Hepatocyte (in vitro differentiated cells): ENCODE measurements around the gene RAB29. TPM values are rescaled to one million over a fixed set of nuclear protein-coding genes. Genes with fewer than 3 reads are reported as not detected.
A peak's percentile ranks its signal among the peaks of the same experiment; 100 is the strongest.

Experiments used
- DNase-seq: peaks from one replicate; pipeline ENCODE4 v3.0.0-alpha.2; 2016; ENCODE audit warnings: low spot score
- H2AFZ ChIP-seq: fragments of 200-600 bp; sonication (generic); 2 replicates; pipeline ENCODE4 v1.6.0; 2016; ENCODE audit warnings: antibody characterized with exemption, mild to moderate bottlenecking
- H3K27ac ChIP-seq: fragments of 200-600 bp; sonication (generic); 2 replicates; pipeline ENCODE4 v1.5.1; 2016; ENCODE audit warnings: mild to moderate bottlenecking
- H3K27me3 ChIP-seq: fragments of 200-600 bp; sonication (generic); 2 replicates; pipeline ENCODE4 v1.6.1; 2016
- H3K36me3 ChIP-seq: fragments of 200-600 bp; sonication (generic); replicated peaks from 2 replicates; pipeline ENCODE4 v1.5.1; 2016; ENCODE audit warnings: low read depth; ENCODE audit not compliant: insufficient read depth
- H3K4me1 ChIP-seq: fragments of 200-600 bp; sonication (generic); 2 replicates; pipeline ENCODE4 v1.5.1; 2016; ENCODE audit warnings: mild to moderate bottlenecking, moderate library complexity; ENCODE audit not compliant: insufficient read depth
- H3K4me2 ChIP-seq: fragments of 200-600 bp; sonication (generic); 2 replicates; pipeline ENCODE4 v1.6.0; 2016
- H3K4me3 ChIP-seq: fragments of 200-600 bp; sonication (generic); 2 replicates; pipeline ENCODE4 v1.5.1; 2016; ENCODE audit warnings: mild to moderate bottlenecking
- H3K79me2 ChIP-seq: fragments of 200-600 bp; sonication (generic); 2 replicates; pipeline ENCODE4 v1.6.0; 2017; ENCODE audit warnings: mild to moderate bottlenecking
- H3K9me2 ChIP-seq: fragments of 200-600 bp; sonication (generic); replicated peaks from 2 replicates; pipeline ENCODE4 v1.6.0; 2017; ENCODE audit warnings: mild to moderate bottlenecking; ENCODE audit not compliant: insufficient read depth
- H3K9me3 ChIP-seq: fragments of 200-600 bp; sonication (generic); 2 replicates; pipeline ENCODE4 v1.5.1; 2016; ENCODE audit warnings: low read depth, mild to moderate bottlenecking
- H4K20me1 ChIP-seq: fragments of 200-600 bp; sonication (generic); 2 replicates; pipeline ENCODE4 v1.6.0; 2016; ENCODE audit warnings: mild to moderate bottlenecking; ENCODE audit not compliant: insufficient read depth, poor library complexity, severe bottlenecking
- CTCF ChIP-seq: fragments of 200-600 bp; sonication (generic); IDR thresholded peaks from 2 replicates; pipeline ENCODE4 v1.5.1; 2016; ENCODE audit warnings: antibody characterized with exemption, mild to moderate bottlenecking; ENCODE audit not compliant: poor library complexity
- EZH2 ChIP-seq: fragments of 200-600 bp; sonication (generic); IDR thresholded peaks from 2 replicates; pipeline ENCODE4 v1.6.1; 2016; ENCODE audit warnings: antibody characterized with exemption, mild to moderate bottlenecking, borderline replicate concordance
- EZH2phosphoT487 ChIP-seq: fragments of 200-600 bp; sonication (generic); IDR thresholded peaks from one replicate; pipeline ENCODE4 v1.6.1; 2018; ENCODE audit warnings: antibody characterized with exemption, mild to moderate bottlenecking, low read depth, moderate library complexity; ENCODE audit not compliant: unreplicated experiment, severe bottlenecking
- WGBS: methylation state at CpG from one replicate; pipeline ENCODE4 v1.1.6; 2016; ENCODE audit warnings: low lambda C conversion rate; ENCODE audit errors: missing lambda C conversion rate; 5-methylcytosine and 5-hydroxymethylcytosine counted together
- polyA plus RNA-seq: library from polyadenylated mRNA; unstranded; fragments of >200 nt; fragmentation: Nextera tagmentation; extraction: Ambion mirVana; gene quantifications from 2 replicates; pipeline ENCODE4 v1.2.1, GENCODE V29; 2016
- total RNA-seq: library from RNA; depleted of rRNA; stranded (reverse); fragments of >200 nt; gene quantifications from 2 replicates; pipeline ENCODE4 v1.2.3, GENCODE V29; 2014

Gene RAB29
- total and polyA plus RNA-seq, 2 experiments from 2014 or later = 33.3 to 47.5 TPM

DNA sequence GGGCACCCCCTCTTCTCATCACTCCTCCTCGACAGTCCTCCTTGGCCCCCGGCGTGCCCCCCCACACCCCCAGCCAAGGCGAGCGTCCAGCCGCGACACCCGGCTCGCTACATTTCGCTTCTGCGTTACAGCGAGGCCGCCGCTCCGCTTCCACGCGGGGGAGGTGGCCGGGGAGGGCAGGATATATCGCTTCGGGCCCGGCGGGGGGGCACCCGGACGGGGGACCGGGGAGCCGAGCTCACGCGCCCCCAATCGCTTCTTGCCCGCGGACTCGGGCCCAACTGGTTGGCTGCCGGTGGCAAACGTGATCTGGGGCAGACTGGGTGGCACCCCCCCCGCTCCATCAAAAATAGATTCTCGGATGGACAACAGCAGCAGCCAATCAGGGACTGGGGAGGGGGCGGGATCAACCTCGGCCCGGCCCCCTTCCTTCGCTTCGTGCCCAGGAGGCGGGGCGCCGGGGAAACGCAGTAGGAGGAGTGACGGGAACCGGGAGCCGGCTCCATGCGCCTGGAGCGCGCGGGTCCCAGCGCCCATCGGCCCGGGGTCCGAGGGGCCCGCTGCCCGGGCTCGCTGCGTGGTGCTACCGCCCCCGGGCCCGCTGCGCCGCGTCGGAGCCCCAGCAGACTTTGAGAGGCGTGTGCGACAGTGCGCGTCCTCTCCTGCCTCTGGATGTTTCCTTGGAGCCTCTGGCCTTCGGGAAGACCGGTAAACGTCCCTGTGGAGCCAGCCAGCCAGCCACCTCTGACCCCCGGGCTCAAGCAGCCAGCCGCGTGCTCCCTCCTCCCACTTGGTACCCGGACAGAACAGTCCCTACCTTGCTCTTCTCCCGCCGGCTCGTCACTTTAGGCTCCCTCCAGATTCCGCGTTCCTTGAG lies 37.8 kb upstream of the RAB29 start, which contains the start of gene SLC41A1:
Gene SLC41A1 (minus strand): TSS at position 321 of the 877 bp plus-strand sequence. CDS start 2,757 bp downstream, outside the sequence.
- Histone ChIP-seq H2AFZ (peak within 1 kb of the TSS; percentile 77), H3K9me3 (no peaks in the 10 kb centered on the region), H3K27me3 (no peaks in the 10 kb centered on the region), H3K79me2 (peaks cover 48% of the 10 kb centered on the region), H3K4me3 (peak within 1 kb of the TSS; percentile 92), H3K27ac (peak within 1 kb of the TSS; percentile 81), H3K36me3 (no peaks in the 10 kb centered on the region), H3K4me2 (peak within 1 kb of the TSS; percentile 91), H3K4me1 (peaks cover 14% of the 10 kb centered on the region), H4K20me1 (no peaks in the 10 kb centered on the region), H3K9me2 (no peaks in the 10 kb centered on the region)
- no peak for TF ChIP-seq EZH2
- no peak for TF ChIP-seq CTCF
- no peak for TF ChIP-seq EZH2phosphoT487
- WGBS = under 1% methylated on average over 54 of the region's 83 CpGs
- DNase-seq = peak; percentile 95

DNA sequence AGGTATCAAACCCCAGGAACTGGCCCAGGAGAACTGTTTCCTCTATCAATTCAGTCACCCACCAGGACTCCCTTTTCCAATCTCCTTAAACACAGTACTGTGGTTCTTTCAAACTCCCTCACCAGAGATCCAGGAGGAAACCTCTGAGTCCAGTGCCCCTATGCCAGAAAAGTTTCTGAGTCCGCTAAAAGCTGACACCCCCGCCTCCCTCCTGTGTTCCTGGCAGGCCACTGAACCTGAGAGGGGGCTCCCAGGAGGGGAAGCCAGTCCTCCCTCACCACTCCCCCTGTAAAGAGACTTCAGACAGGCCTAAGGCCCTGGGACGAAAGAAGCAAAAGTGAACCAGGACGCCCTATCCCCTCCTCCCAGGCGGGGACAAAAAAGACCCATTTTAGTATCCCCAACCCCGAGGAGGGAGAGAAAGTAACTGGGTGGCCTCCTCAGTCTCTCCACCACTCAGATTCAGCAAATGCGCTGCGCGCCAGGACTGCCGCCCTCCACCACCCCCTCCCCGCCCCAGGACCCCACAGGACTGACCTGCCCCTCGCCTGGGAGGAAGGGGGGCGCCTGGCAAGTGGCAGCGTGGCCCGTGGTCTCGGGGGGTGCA lies 37.1 kb upstream of the RAB29 start:
- Histone ChIP-seq H3K4me2 (peak overlapping the region; percentile 91), H3K27me3 (no peaks in the 10 kb centered on the region), H3K36me3 (no peaks in the 10 kb centered on the region), H3K4me3 (peak overlapping the region; percentile 92), H3K79me2 (peaks cover 51% of the 10 kb centered on the region), H3K27ac (peak overlapping the region; percentile 81), H3K4me1 (peaks cover 14% of the 10 kb centered on the region), H4K20me1 (no peaks in the 10 kb centered on the region), H3K9me3 (no peaks in the 10 kb centered on the region), H3K9me2 (no peaks in the 10 kb centered on the region), H2AFZ (peak overlapping the region; percentile 77)
- TF ChIP-seq CTCF (no peak), EZH2 (no peak), EZH2phosphoT487 (no peak)
- 9% methylated on average over 10 of the region's 16 CpGs for WGBS
- peak; percentile 41 for DNase-seq

DNA sequence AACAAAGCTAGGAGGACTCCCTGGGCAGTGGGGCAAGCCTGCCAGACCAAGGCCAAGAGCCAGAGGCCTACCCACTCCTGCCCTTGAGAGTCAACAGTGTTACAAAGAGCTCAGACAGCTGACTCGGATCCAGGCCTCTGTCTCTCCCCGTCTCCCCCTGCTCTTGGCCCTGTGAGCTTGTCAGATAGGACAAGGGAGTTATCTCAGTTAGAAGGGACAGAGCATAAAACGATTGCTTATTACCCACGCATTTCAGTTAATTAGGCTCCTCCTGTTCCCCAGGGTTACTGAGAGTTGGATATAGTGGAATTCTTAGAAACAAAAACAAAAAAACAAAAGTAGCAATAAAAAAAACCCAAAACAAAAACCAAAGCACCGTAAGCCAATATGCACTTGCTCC lies 36.4 kb upstream of the RAB29 start:
- Histone ChIP-seq H3K4me1 (peaks cover 14% of the 10 kb centered on the region), H3K79me2 (peaks cover 58% of the 10 kb centered on the region), H3K36me3 (no peaks in the 10 kb centered on the region), H3K27me3 (no peaks in the 10 kb centered on the region), H3K9me2 (no peaks in the 10 kb centered on the region), H4K20me1 (no peaks in the 10 kb centered on the region), H3K9me3 (no peaks in the 10 kb centered on the region), H3K4me2 (peak overlapping the region; percentile 91), H3K4me3 (no peak overlapping the region), H3K27ac (peak overlapping the region; percentile 81), H2AFZ (no peak overlapping the region)
- TF ChIP-seq EZH2 (no peak), EZH2phosphoT487 (no peak), CTCF (no peak)
- 37% methylated on average over 5 of the region's 5 CpGs for WGBS
- peak; percentile 45 for DNase-seq
